Keratinocyte (primary cell): ENCODE data around the gene TRIM6. TPM values are rescaled to one million over a fixed set of nuclear protein-coding genes. Genes with fewer than 3 reads are reported as not detected.

Source experiments
- DNase-seq: peaks from one replicate; pipeline ENCODE4 v3.0.0-alpha.2; 2011; ENCODE audit warnings: low read depth, missing footprints, low spot score
- FAIRE-seq: peaks from 2 replicates; lab custom pipeline; 2011; peaks lifted over from hg19 to GRCh38; lab: Jason Lieb, UNC
- H2AFZ ChIP-seq: 2 replicates; pipeline ENCODE4 v1.6.0; 2012; ENCODE audit warnings: low read length, control low read depth, inconsistent platforms; ENCODE audit not compliant: control insufficient read depth
- H3K27ac ChIP-seq: 2 replicates; pipeline ENCODE4 v1.5.1; 2011; ENCODE audit warnings: low read length; ENCODE audit not compliant: control insufficient read depth, insufficient read depth
- H3K27me3 ChIP-seq: 3 replicates; pipeline ENCODE4 v1.6.0; 2011; ENCODE audit warnings: low read length; ENCODE audit not compliant: control insufficient read depth, insufficient read depth; ENCODE audit errors: extremely low read depth
- H3K36me3 ChIP-seq, 2 experiments: 2 replicates in 1 of 2; 3 replicates in 1 of 2; pipeline ENCODE4 v1.5.1; 2011; ENCODE audit warnings: low read length in 2 of 2, mild to moderate bottlenecking in 1 of 2; ENCODE audit not compliant: control insufficient read depth in 2 of 2, insufficient read depth in 2 of 2; ENCODE audit errors: extremely low read depth in 1 of 2
- H3K4me1 ChIP-seq: 3 replicates; pipeline ENCODE4 v1.5.1; 2011; ENCODE audit warnings: low read length; ENCODE audit not compliant: control insufficient read depth, insufficient read depth; ENCODE audit errors: extremely low read depth
- H3K4me2 ChIP-seq: 3 replicates; pipeline ENCODE4 v1.6.0; 2011; ENCODE audit warnings: low read depth, low read length; ENCODE audit not compliant: control insufficient read depth, insufficient read depth; ENCODE audit errors: extremely low read depth
- H3K4me3 ChIP-seq, 3 experiments: fragments of 200-600 bp in 1 of 3; sonication (generic) in 1 of 3; 2 replicates in 2 of 3; 3 replicates in 1 of 3; pipeline ENCODE4 v1.5.1; 2011 to 2016; ENCODE audit warnings: low read length in 3 of 3, mild to moderate bottlenecking in 3 of 3, control low read depth in 2 of 3, inconsistent platforms in 1 of 3, low read depth in 1 of 3, mixed read lengths in 1 of 3, mixed run types in 1 of 3, moderate library complexity in 1 of 3; ENCODE audit not compliant: control insufficient read depth in 2 of 3, insufficient read depth in 2 of 3; ENCODE audit errors: extremely low read depth in 1 of 3
- H3K79me2 ChIP-seq: 2 replicates; pipeline ENCODE4 v1.6.0; 2012; ENCODE audit warnings: low read length; ENCODE audit not compliant: control insufficient read depth, insufficient read depth
- H3K9ac ChIP-seq: 3 replicates; pipeline ENCODE4 v1.6.0; 2011; ENCODE audit warnings: low read length; ENCODE audit not compliant: control insufficient read depth, insufficient read depth; ENCODE audit errors: extremely low read depth
- H3K9me1 ChIP-seq: 3 replicates; pipeline ENCODE4 v1.6.0; 2011; ENCODE audit warnings: low read length; ENCODE audit not compliant: control insufficient read depth, insufficient read depth; ENCODE audit errors: extremely low read depth
- H3K9me3 ChIP-seq: 2 replicates; pipeline ENCODE4 v1.5.1; 2012; ENCODE audit warnings: low read depth, low read length; ENCODE audit not compliant: control insufficient read depth
- H4K20me1 ChIP-seq: 3 replicates; pipeline ENCODE4 v1.6.0; 2011; ENCODE audit warnings: low read length; ENCODE audit not compliant: control insufficient read depth, insufficient read depth; ENCODE audit errors: extremely low read depth
- EZH2 ChIP-seq: IDR thresholded peaks from one replicate; pipeline ENCODE4 v1.6.1; 2012; ENCODE audit warnings: inconsistent platforms, mild to moderate bottlenecking, low read length, moderate library complexity
- dilution Hi-C: fragments of 300-500 bp; cut with MboI; formaldehyde crosslinking; loops from one replicate; pipeline ENCODE4 v1.7.0; 2020; ENCODE audit warnings: low sequenced_read_pairs; ENCODE audit not compliant: extremely low pct_ligation_motif_present
- polyA plus RNA-seq, 5 experiments: library from polyadenylated mRNA; depleted of rRNA in 3 of 5; stranded (reverse) in 3 of 5; stranded (forward) in 1 of 5; unstranded in 1 of 5; fragments of >200 nt; gene quantifications; 1 replicate in 1 of 5; 2 replicates in 3 of 5; 3 replicates in 1 of 5; pipeline versions ENCODE4 v1.2.1 to v1.2.3, GENCODE V29; 2011 to 2012; ENCODE audit warnings: missing spikeins in 2 of 5, low read depth in 1 of 5, low replicate concordance in 1 of 5
- TF ChIP-seq, protein P1 (sequence below), 3 experiments: IDR thresholded peaks in 1 of 3; conservative IDR thresholded peaks in 1 of 3; optimal IDR thresholded peaks in 1 of 3; 2 replicates in 2 of 3; 3 replicates in 1 of 3; pipeline versions ENCODE3 to v1.5.1; 2011; ENCODE audit warnings: low read length in 3 of 3, mild to moderate bottlenecking in 3 of 3, moderate library complexity in 2 of 3, control low read depth in 1 of 3, inconsistent platforms in 1 of 3; ENCODE audit not compliant: insufficient read depth in 2 of 3; ENCODE audit errors: extremely low read depth in 1 of 3

The TRIM6 gene
- polyA plus RNA-seq, 1 donor (not counting 4 experiments of a cell fraction or from before 2014, with no cell fraction given) = 5.2 TPM

DNA sequence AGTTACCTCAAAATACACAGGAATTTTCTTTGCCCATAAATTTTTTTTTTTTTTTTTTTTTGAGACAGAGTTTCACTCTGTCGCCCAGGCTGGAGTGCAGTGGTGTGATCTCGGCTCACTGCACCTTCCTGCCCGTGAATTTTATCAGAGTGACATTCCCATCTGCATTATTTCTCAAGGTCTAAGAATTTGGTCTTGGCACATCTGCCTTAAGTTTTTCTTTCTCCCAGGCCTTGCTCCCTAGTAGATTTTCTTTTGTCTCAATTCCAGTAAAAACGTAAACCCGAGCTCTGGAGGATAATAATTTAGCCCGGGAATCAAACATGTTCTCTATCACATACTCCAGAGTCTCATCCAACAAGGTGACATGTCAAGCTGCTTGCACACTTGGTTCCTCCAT is 12.4 kb downstream of the TRIM6 start:
- Histone ChIP-seq H4K20me1 (no peaks in the 10 kb centered on the region), H2AFZ (no peak overlapping the region), H3K36me3 (peaks cover 0 to 1% of the 10 kb centered on the region in 2 experiments), H3K9ac (no peak overlapping the region), H3K27me3 (no peaks in the 10 kb centered on the region), H3K27ac (no peak overlapping the region), H3K4me3 (no peak overlapping the region), H3K9me3 (no peaks in the 10 kb centered on the region), H3K9me1 (no peaks in the 10 kb centered on the region), H3K4me2 (no peak overlapping the region), H3K4me1 (peaks cover 10% of the 10 kb centered on the region), H3K79me2 (no peaks in the 10 kb centered on the region)
- no peak for DNase-seq
- FAIRE-seq = no peak
- TF ChIP-seq EZH2 = no peak
- TF ChIP-seq, protein P1, sequence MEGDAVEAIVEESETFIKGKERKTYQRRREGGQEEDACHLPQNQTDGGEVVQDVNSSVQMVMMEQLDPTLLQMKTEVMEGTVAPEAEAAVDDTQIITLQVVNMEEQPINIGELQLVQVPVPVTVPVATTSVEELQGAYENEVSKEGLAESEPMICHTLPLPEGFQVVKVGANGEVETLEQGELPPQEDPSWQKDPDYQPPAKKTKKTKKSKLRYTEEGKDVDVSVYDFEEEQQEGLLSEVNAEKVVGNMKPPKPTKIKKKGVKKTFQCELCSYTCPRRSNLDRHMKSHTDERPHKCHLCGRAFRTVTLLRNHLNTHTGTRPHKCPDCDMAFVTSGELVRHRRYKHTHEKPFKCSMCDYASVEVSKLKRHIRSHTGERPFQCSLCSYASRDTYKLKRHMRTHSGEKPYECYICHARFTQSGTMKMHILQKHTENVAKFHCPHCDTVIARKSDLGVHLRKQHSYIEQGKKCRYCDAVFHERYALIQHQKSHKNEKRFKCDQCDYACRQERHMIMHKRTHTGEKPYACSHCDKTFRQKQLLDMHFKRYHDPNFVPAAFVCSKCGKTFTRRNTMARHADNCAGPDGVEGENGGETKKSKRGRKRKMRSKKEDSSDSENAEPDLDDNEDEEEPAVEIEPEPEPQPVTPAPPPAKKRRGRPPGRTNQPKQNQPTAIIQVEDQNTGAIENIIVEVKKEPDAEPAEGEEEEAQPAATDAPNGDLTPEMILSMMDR (optimal IDR thresholded peaks at IDR 0.05 in 1 of 3, IDR thresholded peaks at IDR 0.05 in 1 of 3, conservative IDR thresholded peaks at IDR 0.05 in 1 of 3; ENCODE audit: extremely low read depth in 1 of 3, insufficient read depth in 2 of 3, low read length in 3 of 3) = no peak
- dilution Hi-C loops = no loop called here

DNA sequence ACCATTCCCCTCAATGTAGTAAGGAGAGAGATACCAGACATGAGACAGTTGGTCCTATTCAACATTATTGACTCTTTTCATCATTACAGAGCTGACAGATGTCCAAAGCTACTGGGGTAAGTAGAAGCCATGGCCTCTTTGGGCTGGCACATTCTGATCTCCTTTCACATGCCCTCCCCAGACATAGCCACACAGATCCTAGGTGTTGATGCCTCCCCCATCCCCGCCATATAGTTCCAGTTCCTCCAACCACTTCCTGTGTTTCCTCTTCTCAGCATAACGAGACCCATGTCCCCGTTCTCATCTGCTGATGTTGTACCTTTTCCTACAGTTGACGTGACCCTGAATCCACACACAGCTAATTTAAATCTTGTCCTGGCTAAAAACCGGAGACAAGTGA is 14.0 kb downstream of the TRIM6 start:
- H3K27ac ChIP-seq = no peak overlapping the region
- peaks cover 0 to 1% of the 10 kb centered on the region in 2 experiments for H3K36me3 ChIP-seq
- no peaks in the 10 kb centered on the region for H3K9me3 ChIP-seq
- DNase-seq (no peak), FAIRE-seq (no peak)
- H3K4me3 ChIP-seq = no peak overlapping the region
- no peak overlapping the region for H3K4me2 ChIP-seq
- no peaks in the 10 kb centered on the region for H4K20me1 ChIP-seq
- dilution Hi-C loops = no loop called here
- no peak overlapping the region for H2AFZ ChIP-seq
- H3K79me2 ChIP-seq = no peaks in the 10 kb centered on the region
- TF ChIP-seq, protein P1 (optimal IDR thresholded peaks at IDR 0.05 in 1 of 3, IDR thresholded peaks at IDR 0.05 in 1 of 3, conservative IDR thresholded peaks at IDR 0.05 in 1 of 3; ENCODE audit: extremely low read depth in 1 of 3, insufficient read depth in 2 of 3, low read length in 3 of 3) = no peak
- TF ChIP-seq EZH2 = no peak
- H3K9ac ChIP-seq = no peak overlapping the region
- no peaks in the 10 kb centered on the region for H3K9me1 ChIP-seq
- no peaks in the 10 kb centered on the region for H3K27me3 ChIP-seq
- H3K4me1 ChIP-seq = peaks cover 10% of the 10 kb centered on the region
